ENCODE data around the gene TIAM2. TPM values are rescaled to one million over a fixed set of nuclear protein-coding genes. Genes with fewer than 3 reads are reported as not detected.

Gene TIAM2
- total and polyA plus RNA-seq, 2 experiments from 2014 or later: 5.5 to 16.9 TPM

DNA sequence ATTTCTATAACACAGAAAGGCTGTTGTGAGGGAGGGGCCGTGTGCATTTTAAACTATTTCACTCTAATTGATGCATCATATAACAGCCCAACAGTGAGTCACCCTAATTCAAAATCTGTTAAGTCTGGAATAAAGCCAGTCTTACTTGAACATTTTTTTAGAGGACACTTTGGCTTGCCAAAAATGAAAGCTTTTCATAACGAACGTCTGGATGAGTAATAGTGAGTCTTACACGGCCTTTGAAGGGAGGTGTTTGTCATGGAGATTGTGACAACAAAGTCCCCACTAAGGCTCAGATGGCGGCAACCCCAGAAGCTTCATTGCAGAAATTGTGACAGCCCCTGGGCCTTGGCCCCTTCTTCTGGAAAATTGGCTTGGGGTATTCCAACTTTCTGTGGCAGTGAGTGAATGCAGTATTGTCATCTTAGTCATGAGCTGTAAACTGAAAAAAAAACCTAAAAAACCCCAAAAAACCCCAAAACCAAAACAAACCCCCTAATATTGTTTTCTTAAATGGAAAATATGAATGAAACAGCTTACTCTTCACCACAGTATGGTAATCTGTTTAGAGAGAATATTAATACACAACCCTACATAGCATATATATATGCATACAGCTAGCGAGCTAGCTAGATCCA is 176.1 kb downstream of the TIAM2 start:
- Histone ChIP-seq H3K79me2 (no peaks in the 10 kb centered on the region), H3K4me1 (ENCODE audit: insufficient read depth) (no peaks in the 10 kb centered on the region), H4K20me1 (ENCODE audit: insufficient read depth, poor library complexity, severe bottlenecking) (no peaks in the 10 kb centered on the region), H2AFZ (no peak overlapping the region), H3K9me3 (ENCODE audit: low read depth) (no peaks in the 10 kb centered on the region), H3K36me3 (replicated peaks; ENCODE audit: insufficient read depth, low read depth) (no peaks in the 10 kb centered on the region), H3K4me2 (peak overlapping the region; percentile 13), H3K27ac (peak overlapping the region; percentile 6), H3K4me3 (no peak overlapping the region), H3K27me3 (no peaks in the 10 kb centered on the region), H3K9me2 (replicated peaks; ENCODE audit: insufficient read depth) (no peaks in the 10 kb centered on the region)
- DNase-seq (ENCODE audit: low spot score): peak; percentile 25
- 61% methylated on average over 6 of the region's 6 CpGs for WGBS (ENCODE audit: low lambda C conversion rate, missing lambda C conversion rate)
- TF ChIP-seq, protein P1, sequence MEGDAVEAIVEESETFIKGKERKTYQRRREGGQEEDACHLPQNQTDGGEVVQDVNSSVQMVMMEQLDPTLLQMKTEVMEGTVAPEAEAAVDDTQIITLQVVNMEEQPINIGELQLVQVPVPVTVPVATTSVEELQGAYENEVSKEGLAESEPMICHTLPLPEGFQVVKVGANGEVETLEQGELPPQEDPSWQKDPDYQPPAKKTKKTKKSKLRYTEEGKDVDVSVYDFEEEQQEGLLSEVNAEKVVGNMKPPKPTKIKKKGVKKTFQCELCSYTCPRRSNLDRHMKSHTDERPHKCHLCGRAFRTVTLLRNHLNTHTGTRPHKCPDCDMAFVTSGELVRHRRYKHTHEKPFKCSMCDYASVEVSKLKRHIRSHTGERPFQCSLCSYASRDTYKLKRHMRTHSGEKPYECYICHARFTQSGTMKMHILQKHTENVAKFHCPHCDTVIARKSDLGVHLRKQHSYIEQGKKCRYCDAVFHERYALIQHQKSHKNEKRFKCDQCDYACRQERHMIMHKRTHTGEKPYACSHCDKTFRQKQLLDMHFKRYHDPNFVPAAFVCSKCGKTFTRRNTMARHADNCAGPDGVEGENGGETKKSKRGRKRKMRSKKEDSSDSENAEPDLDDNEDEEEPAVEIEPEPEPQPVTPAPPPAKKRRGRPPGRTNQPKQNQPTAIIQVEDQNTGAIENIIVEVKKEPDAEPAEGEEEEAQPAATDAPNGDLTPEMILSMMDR (IDR thresholded peaks at IDR 0.05; ENCODE audit: poor library complexity): no peak
- no peak for TF ChIP-seq EZH2 (IDR thresholded peaks at IDR 0.05; ENCODE audit: borderline replicate concordance)

DNA sequence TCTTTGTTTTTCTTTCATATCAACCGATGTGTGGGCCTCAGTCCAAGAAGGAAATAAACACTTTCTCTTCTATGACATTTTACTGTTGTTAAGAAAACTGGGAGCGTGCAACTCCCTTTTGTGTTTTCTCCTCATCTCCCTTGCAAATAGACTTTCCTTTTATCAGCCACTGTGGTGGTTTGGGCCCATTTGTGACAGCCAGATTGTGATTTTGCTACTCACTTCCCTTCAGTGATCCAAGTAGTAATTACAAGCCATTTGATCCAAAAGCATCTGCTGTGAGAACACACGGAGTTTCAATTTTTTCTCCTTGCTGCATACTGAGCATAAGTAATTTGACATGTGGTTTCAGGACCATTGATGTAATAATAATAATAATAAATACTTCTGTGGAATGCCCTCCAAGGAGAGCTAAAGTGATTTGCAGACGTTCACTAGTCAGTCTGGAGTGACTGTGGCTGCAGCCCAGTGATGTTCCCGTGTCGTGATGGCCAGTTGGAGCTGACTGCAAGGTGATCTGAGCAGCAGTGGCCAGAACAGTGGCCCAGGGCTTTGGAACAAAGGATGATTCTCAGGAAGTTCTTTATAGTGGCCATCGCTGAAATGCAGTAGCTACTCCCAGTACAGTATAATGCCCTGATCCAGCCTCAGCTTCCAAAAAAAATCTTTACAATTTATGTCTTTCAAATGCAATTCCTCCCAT is 176.8 kb downstream of the TIAM2 start:
- H3K9me3 ChIP-seq (ENCODE audit: low read depth): no peaks in the 10 kb centered on the region
- WGBS (ENCODE audit: low lambda C conversion rate, missing lambda C conversion rate): 60% methylated on average over 7 of the region's 7 CpGs
- no peak overlapping the region for H3K4me3 ChIP-seq
- no peaks in the 10 kb centered on the region for H4K20me1 ChIP-seq (ENCODE audit: insufficient read depth, poor library complexity, severe bottlenecking)
- no peaks in the 10 kb centered on the region for H3K27me3 ChIP-seq
- H3K9me2 ChIP-seq (replicated peaks; ENCODE audit: insufficient read depth): no peaks in the 10 kb centered on the region
- peak overlapping the region; percentile 13 for H3K4me2 ChIP-seq
- no peak for DNase-seq (ENCODE audit: low spot score)
- TF ChIP-seq EZH2phosphoT487 (IDR thresholded peaks at IDR 0.05; ENCODE audit: low read depth, severe bottlenecking, unreplicated experiment): no peak
- peak overlapping the region; percentile 6 for H3K27ac ChIP-seq
- no peaks in the 10 kb centered on the region for H3K79me2 ChIP-seq
- H2AFZ ChIP-seq: no peak overlapping the region
- no peaks in the 10 kb centered on the region for H3K4me1 ChIP-seq (ENCODE audit: insufficient read depth)
- H3K36me3 ChIP-seq (replicated peaks; ENCODE audit: insufficient read depth, low read depth): no peaks in the 10 kb centered on the region

DNA sequence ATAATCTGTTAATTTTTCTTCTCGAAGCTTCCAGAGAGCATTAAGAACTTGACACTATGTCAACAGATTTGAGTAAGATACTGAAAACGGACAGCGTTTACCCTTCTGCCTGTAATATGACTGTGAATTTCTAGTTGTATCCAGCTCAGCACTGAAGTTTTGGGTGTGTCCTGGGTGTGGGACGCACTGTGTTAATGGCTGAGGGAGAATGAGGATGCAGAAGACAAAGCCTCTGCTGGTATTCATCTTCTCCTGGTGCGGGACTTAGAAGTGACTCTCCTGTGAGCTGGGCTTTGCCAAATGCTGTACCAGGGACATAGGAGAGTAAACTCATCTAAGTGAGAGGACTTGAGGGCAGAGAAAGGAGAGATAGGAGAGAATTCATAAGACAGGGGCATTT is 178.4 kb downstream of the TIAM2 start:
- no peak overlapping the region for H3K4me3 ChIP-seq
- H3K27me3 ChIP-seq: no peaks in the 10 kb centered on the region
- TF ChIP-seq EZH2phosphoT487 (IDR thresholded peaks at IDR 0.05; ENCODE audit: low read depth, severe bottlenecking, unreplicated experiment): no peak
- TF ChIP-seq, protein P1 (IDR thresholded peaks at IDR 0.05; ENCODE audit: poor library complexity): no peak
- no peak for TF ChIP-seq EZH2 (IDR thresholded peaks at IDR 0.05; ENCODE audit: borderline replicate concordance)
- H2AFZ ChIP-seq: no peak overlapping the region
- H3K79me2 ChIP-seq: no peaks in the 10 kb centered on the region
- H3K36me3 ChIP-seq (replicated peaks; ENCODE audit: insufficient read depth, low read depth): no peaks in the 10 kb centered on the region
- no peaks in the 10 kb centered on the region for H3K9me3 ChIP-seq (ENCODE audit: low read depth)
- no peak overlapping the region for H3K4me2 ChIP-seq
- H3K4me1 ChIP-seq (ENCODE audit: insufficient read depth): no peaks in the 10 kb centered on the region
- no peaks in the 10 kb centered on the region for H4K20me1 ChIP-seq (ENCODE audit: insufficient read depth, poor library complexity, severe bottlenecking)
- no peaks in the 10 kb centered on the region for H3K9me2 ChIP-seq (replicated peaks; ENCODE audit: insufficient read depth)
- DNase-seq (ENCODE audit: low spot score): no peak
- 74% methylated on average over 5 of the region's 5 CpGs for WGBS (ENCODE audit: low lambda C conversion rate, missing lambda C conversion rate)
- H3K27ac ChIP-seq: no peak overlapping the region

DNA sequence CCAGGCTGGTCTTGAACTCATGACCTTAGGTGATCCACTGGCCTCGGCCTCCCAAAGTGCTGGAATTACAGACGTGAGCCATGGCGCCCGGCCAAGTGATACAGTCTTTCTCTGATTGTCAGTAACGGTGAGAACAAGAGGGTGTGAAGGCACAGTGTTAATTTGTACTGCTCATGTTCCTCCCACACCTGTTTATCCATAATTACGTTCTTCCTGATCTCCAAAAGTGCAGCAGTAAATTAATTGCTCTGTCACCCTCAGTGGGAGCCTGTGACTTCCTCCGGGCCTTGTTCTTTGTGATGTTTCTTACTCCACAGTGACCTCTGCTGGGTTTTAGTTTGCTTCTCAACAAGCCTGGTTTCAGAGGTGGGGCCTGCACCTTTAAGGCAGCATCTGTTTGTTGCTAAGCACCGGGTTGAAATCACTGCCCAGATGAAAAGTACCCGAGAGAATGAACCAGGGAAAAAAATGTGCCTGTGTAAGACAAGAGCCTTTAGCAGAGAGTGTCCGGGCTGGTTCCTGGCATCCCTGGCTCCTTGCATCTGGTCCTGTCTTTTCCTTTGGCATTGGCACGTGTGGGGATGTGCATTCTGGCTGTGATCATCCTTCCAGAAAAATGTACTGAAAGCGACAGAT is 179.6 kb downstream of the TIAM2 start:
- Histone ChIP-seq H4K20me1 (ENCODE audit: insufficient read depth, poor library complexity, severe bottlenecking) (no peaks in the 10 kb centered on the region), H3K27me3 (no peaks in the 10 kb centered on the region), H3K4me2 (no peak overlapping the region), H3K9me3 (ENCODE audit: low read depth) (no peaks in the 10 kb centered on the region), H3K79me2 (no peaks in the 10 kb centered on the region), H3K9me2 (replicated peaks; ENCODE audit: insufficient read depth) (no peaks in the 10 kb centered on the region), H3K4me3 (no peak overlapping the region), H3K4me1 (ENCODE audit: insufficient read depth) (no peaks in the 10 kb centered on the region), H2AFZ (no peak overlapping the region), H3K36me3 (replicated peaks; ENCODE audit: insufficient read depth, low read depth) (no peaks in the 10 kb centered on the region), H3K27ac (no peak overlapping the region)
- peak; percentile 89 for DNase-seq (ENCODE audit: low spot score)
- 43% methylated on average over 12 of the region's 12 CpGs for WGBS (ENCODE audit: low lambda C conversion rate, missing lambda C conversion rate)
- no peak for TF ChIP-seq EZH2 (IDR thresholded peaks at IDR 0.05; ENCODE audit: borderline replicate concordance)
- TF ChIP-seq, protein P1 (IDR thresholded peaks at IDR 0.05; ENCODE audit: poor library complexity): peak; percentile 77

Measured in hepatocyte (in vitro differentiated cells).